ENCODE results near the gene SHB.

- TF ChIP-seq CTCF (IDR thresholded peaks at IDR 0.05; ENCODE audit: low read length) (no peak), EZH2phosphoT487 (IDR thresholded peaks at IDR 0.05; ENCODE audit: low read length) (no peak)
Measured at GRCh38 chr9:37971108-37971459, 97.9 kb downstream of the SHB start.
